HEK293 (cell line): Measurements from ENCODE around the gene IL1RAP.

Experiments
- CTCF ChIA-PET: fragments of 350-600 bp; formaldehyde crosslinking; extraction: SDS; loops from one replicate; lab custom pipeline; 2021; ENCODE audit warnings: antibody characterized with exemption; lab: Yijun Ruan, JAX
- POLR2A ChIA-PET: fragments of 300-600 bp; formaldehyde crosslinking; extraction: SDS; loops from one replicate; lab custom pipeline; 2020; ENCODE audit warnings: antibody characterized with exemption, inconsistent platforms; lab: Yijun Ruan, JAX
- H3K27ac ChIP-seq: fragments of 200-500 bp; sonication (Bioruptor generic); 2 replicates; pipeline ENCODE4 v1.5.1; 2014; ENCODE audit warnings: low read depth, low read length, control low read depth, inconsistent platforms; ENCODE audit errors: extremely low read depth
- H3K36me3 ChIP-seq, 2 experiments: fragments of 200-500 bp in 1 of 2; sonication (Bioruptor generic) in 1 of 2; 1 replicate in 1 of 2; 2 replicates in 1 of 2; pipeline ENCODE4 v1.5.1; 2014 to 2017; ENCODE audit warnings: inconsistent platforms in 2 of 2, low read length in 2 of 2; ENCODE audit not compliant: control insufficient read depth in 2 of 2, insufficient read depth in 1 of 2
- H3K4me1 ChIP-seq: fragments of 200-500 bp; sonication (Bioruptor generic); 2 replicates; pipeline ENCODE4 v1.5.1; 2014; ENCODE audit warnings: mild to moderate bottlenecking, low read length, inconsistent platforms; ENCODE audit not compliant: control insufficient read depth, insufficient read depth
- H3K4me3 ChIP-seq: 2 replicates; pipeline ENCODE4 v1.5.1; 2011; ENCODE audit warnings: low read depth, mild to moderate bottlenecking, control low read depth, low read length, moderate library complexity
- H3K9me3 ChIP-seq: fragments of 200-500 bp; sonication (Bioruptor generic); 2 replicates; pipeline ENCODE4 v1.5.1; 2014; ENCODE audit warnings: low read depth, low read length, inconsistent platforms; ENCODE audit not compliant: control insufficient read depth, insufficient read depth
- KLF16 ChIP-seq: fragments of 450-650 bp; formaldehyde crosslinking; IDR thresholded peaks from 2 replicates; pipeline ENCODE4 v1.5.1; 2017; ENCODE audit warnings: missing biosample characterization, missing genetic modification characterization
- OSR2 ChIP-seq: fragments of 450-650 bp; formaldehyde crosslinking; IDR thresholded peaks from 2 replicates; pipeline ENCODE4 v1.5.1; 2016; ENCODE audit warnings: missing biosample characterization, missing genetic modification characterization
- WT1 ChIP-seq: fragments of 450-650 bp; formaldehyde crosslinking; IDR thresholded peaks from 2 replicates; pipeline ENCODE4 v1.5.1; 2016; ENCODE audit warnings: missing biosample characterization, missing genetic modification characterization
- ZBTB1 ChIP-seq: fragments of 450-650 bp; formaldehyde crosslinking; IDR thresholded peaks from 2 replicates; pipeline ENCODE4 v1.5.1; 2016; ENCODE audit warnings: missing biosample characterization, missing genetic modification characterization
- ZNF138 ChIP-seq: fragments of 450-650 bp; formaldehyde crosslinking; IDR thresholded peaks from 2 replicates; pipeline ENCODE4 v1.5.1; 2016; ENCODE audit warnings: missing biosample characterization, missing genetic modification characterization, borderline replicate concordance
- ZNF174 ChIP-seq: fragments of 450-650 bp; formaldehyde crosslinking; IDR thresholded peaks from 2 replicates; pipeline ENCODE4 v1.5.0; 2017; ENCODE audit warnings: missing biosample characterization, mild to moderate bottlenecking, missing genetic modification characterization
- ZNF175 ChIP-seq: fragments of 450-650 bp; formaldehyde crosslinking; IDR thresholded peaks from 2 replicates; pipeline ENCODE4 v1.5.1; 2016; ENCODE audit warnings: missing biosample characterization, missing genetic modification characterization
- ZNF19 ChIP-seq: fragments of 450-650 bp; formaldehyde crosslinking; IDR thresholded peaks from 2 replicates; pipeline ENCODE4; 2016; ENCODE audit warnings: missing biosample characterization, missing genetic modification characterization, low read depth
- ZNF292 ChIP-seq: fragments of 450-650 bp; formaldehyde crosslinking; IDR thresholded peaks from 2 replicates; pipeline ENCODE4 v1.5.1; 2016; ENCODE audit warnings: low read depth, missing biosample characterization, missing genetic modification characterization, borderline replicate concordance
- ZNF391 ChIP-seq: fragments of 450-650 bp; formaldehyde crosslinking; IDR thresholded peaks from 2 replicates; pipeline ENCODE4 v1.5.1; 2016; ENCODE audit warnings: low read depth, missing biosample characterization, missing genetic modification characterization, borderline replicate concordance
- ZNF544 ChIP-seq: fragments of 450-650 bp; formaldehyde crosslinking; IDR thresholded peaks from 2 replicates; pipeline ENCODE4 v1.5.0; 2017; ENCODE audit warnings: missing biosample characterization, missing genetic modification characterization
- ZNF560 ChIP-seq: fragments of 450-650 bp; formaldehyde crosslinking; IDR thresholded peaks from 2 replicates; pipeline ENCODE4 v1.5.1; 2017; ENCODE audit warnings: missing biosample characterization, missing genetic modification characterization, borderline replicate concordance
- ZNF677 ChIP-seq: fragments of 450-650 bp; IDR thresholded peaks from 2 replicates; pipeline ENCODE4 v1.5.0; 2018; ENCODE audit warnings: missing biosample characterization, mild to moderate bottlenecking, missing genetic modification characterization, moderate library complexity
- ZNF707 ChIP-seq: fragments of 450-650 bp; formaldehyde crosslinking; IDR thresholded peaks from 2 replicates; pipeline ENCODE4 v1.5.1; 2016; ENCODE audit warnings: missing biosample characterization, missing genetic modification characterization
- ZXDB ChIP-seq: fragments of 450-650 bp; formaldehyde crosslinking; IDR thresholded peaks from 2 replicates; pipeline ENCODE4 v1.5.1; 2016; ENCODE audit warnings: missing biosample characterization, missing genetic modification characterization
- TF ChIP-seq, protein P1 (sequence below): fragments of 450-650 bp; formaldehyde crosslinking; IDR thresholded peaks from 2 replicates; pipeline ENCODE4 v1.5.1; 2017; ENCODE audit warnings: missing biosample characterization, missing genetic modification characterization
- TF ChIP-seq, protein P2 (sequence below): fragments of 450-650 bp; formaldehyde crosslinking; IDR thresholded peaks from 2 replicates; pipeline ENCODE4 v1.5.1; 2016; ENCODE audit warnings: missing biosample characterization, missing genetic modification characterization
- TF ChIP-seq, protein P3 (sequence below): fragments of 450-650 bp; formaldehyde crosslinking; conservative IDR thresholded peaks from 2 replicates; pipeline ENCODE4 v1.5.1; 2016; ENCODE audit warnings: low read depth, missing biosample characterization, missing genetic modification characterization
- TF ChIP-seq, protein P4 (sequence below): fragments of 450-650 bp; formaldehyde crosslinking; IDR thresholded peaks from 2 replicates; pipeline ENCODE4 v1.5.1; 2016; ENCODE audit warnings: missing biosample characterization, missing genetic modification characterization
- TF ChIP-seq, protein P5 (sequence below): fragments of 450-650 bp; formaldehyde crosslinking; IDR thresholded peaks from 2 replicates; pipeline ENCODE4 v1.5.1; 2017; ENCODE audit warnings: missing biosample characterization, missing genetic modification characterization
- TF ChIP-seq, protein P6 (sequence below): fragments of 450-650 bp; formaldehyde crosslinking; IDR thresholded peaks from 2 replicates; pipeline ENCODE4 v1.5.1; 2016; ENCODE audit warnings: missing biosample characterization, missing genetic modification characterization

IL1RAP gene

DNA sequence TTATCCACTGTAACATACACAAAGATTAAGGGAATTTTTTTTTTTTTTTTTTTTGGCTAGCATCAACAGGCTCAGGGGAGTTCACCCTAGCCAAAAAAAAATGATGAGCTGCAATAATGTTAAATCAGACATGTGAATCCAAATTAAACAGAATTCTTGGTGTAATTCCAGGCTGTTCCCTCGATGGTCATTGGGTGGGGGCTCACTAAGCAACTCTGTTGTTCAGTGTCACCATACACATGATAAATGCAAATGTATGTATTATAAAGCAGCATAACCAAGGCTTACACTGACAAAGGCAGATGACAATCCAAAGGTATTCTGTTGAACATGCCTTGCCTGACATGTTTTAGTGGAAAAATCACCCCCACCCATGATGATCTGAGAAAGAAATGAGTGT, 29.0 kb downstream of the IL1RAP start (continued):
- TF ChIP-seq, protein P1, sequence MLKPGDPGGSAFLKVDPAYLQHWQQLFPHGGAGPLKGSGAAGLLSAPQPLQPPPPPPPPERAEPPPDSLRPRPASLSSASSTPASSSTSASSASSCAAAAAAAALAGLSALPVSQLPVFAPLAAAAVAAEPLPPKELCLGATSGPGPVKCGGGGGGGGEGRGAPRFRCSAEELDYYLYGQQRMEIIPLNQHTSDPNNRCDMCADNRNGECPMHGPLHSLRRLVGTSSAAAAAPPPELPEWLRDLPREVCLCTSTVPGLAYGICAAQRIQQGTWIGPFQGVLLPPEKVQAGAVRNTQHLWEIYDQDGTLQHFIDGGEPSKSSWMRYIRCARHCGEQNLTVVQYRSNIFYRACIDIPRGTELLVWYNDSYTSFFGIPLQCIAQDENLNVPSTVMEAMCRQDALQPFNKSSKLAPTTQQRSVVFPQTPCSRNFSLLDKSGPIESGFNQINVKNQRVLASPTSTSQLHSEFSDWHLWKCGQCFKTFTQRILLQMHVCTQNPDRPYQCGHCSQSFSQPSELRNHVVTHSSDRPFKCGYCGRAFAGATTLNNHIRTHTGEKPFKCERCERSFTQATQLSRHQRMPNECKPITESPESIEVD: no peak

DNA sequence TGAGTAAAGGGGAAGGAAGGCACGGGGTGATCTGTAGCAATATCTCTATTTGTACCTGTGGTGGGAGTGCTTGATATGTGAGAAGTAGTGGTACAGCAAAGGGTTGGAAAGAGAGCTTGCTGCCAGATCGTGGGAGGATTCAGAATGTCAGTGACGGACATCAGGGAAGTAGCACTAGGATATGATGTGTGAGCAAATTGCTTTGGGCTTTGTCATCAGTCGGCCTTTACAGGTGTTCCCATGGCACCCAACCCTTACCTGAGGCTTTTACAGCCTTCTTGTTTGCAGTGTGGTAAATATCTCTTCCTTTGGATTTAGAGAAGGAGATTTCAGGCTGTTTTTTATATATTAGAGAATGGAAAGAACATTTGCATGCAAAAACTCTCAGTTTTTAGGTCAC, 29.8 kb downstream of the IL1RAP start:
- no peaks in the 10 kb centered on the region for H3K36me3 ChIP-seq
- ChIA-PET CTCF (interaction anchor here (0.5 kb wide), 1 partner anchor 595 kb away, joined by 3 read pairs; no protein-coding TSS in a partner anchor), POLR2A (no interaction called here)
- no peaks in the 10 kb centered on the region for H3K4me1 ChIP-seq
- H3K27ac ChIP-seq: no peak overlapping the region
- TF ChIP-seq, protein P2, sequence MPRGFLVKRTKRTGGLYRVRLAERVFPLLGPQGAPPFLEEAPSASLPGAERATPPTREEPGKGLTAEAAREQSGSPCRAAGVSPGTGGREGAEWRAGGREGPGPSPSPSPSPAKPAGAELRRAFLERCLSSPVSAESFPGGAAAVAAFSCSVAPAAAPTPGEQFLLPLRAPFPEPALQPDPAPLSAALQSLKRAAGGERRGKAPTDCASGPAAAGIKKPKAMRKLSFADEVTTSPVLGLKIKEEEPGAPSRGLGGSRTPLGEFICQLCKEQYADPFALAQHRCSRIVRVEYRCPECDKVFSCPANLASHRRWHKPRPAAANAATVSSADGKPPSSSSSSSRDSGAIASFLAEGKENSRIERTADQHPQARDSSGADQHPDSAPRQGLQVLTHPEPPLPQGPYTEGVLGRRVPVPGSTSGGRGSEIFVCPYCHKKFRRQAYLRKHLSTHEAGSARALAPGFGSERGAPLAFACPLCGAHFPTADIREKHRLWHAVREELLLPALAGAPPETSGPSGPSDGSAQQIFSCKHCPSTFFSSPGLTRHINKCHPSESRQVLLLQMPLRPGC (tag by site-specific recombination): no peak
- no peak for TF ChIP-seq ZNF544 (tag by site-specific recombination)
- TF ChIP-seq ZNF175 (tag by site-specific recombination): no peak
- TF ChIP-seq ZNF707 (tag by site-specific recombination): no peak
- no peak for TF ChIP-seq ZNF292 (tag by site-specific recombination)
- TF ChIP-seq ZNF174 (tag by site-specific recombination): no peak
- no peak overlapping the region for H3K4me3 ChIP-seq
- no peaks in the 10 kb centered on the region for H3K9me3 ChIP-seq

DNA sequence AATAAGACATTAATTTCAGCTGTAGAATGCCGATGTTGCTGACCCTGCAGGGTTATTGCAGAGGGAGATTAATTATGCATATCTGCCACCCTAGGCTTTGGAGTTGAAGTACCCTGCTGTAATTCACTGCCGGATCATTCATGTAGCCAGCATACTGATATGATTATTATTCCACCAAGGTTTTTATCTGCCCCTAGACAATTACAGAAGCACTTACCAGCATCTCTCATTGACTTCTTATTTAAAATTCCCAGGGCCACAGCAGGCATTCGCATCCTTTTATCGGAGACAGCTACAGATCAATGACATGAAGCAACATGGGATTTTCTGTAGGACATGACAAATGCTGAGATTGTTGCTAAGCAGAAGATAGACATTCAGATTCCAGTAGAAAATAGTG, 31.3 kb downstream of the IL1RAP start:
- ChIA-PET POLR2A (interaction anchor here (0.6 kb wide), 1 partner anchor 605 kb away, joined by 4 read pairs; no protein-coding TSS in a partner anchor), CTCF (interaction anchor here (0.6 kb wide), 1 partner anchor 99 kb away, joined by 3 read pairs; no protein-coding TSS in a partner anchor)
- Histone ChIP-seq H3K27ac (no peak overlapping the region), H3K36me3 (no peaks in the 10 kb centered on the region), H3K4me1 (no peaks in the 10 kb centered on the region), H3K9me3 (no peaks in the 10 kb centered on the region), H3K4me3 (no peak overlapping the region)
- TF ChIP-seq WT1 (tag by site-specific recombination): no peak
- TF ChIP-seq, protein P3, sequence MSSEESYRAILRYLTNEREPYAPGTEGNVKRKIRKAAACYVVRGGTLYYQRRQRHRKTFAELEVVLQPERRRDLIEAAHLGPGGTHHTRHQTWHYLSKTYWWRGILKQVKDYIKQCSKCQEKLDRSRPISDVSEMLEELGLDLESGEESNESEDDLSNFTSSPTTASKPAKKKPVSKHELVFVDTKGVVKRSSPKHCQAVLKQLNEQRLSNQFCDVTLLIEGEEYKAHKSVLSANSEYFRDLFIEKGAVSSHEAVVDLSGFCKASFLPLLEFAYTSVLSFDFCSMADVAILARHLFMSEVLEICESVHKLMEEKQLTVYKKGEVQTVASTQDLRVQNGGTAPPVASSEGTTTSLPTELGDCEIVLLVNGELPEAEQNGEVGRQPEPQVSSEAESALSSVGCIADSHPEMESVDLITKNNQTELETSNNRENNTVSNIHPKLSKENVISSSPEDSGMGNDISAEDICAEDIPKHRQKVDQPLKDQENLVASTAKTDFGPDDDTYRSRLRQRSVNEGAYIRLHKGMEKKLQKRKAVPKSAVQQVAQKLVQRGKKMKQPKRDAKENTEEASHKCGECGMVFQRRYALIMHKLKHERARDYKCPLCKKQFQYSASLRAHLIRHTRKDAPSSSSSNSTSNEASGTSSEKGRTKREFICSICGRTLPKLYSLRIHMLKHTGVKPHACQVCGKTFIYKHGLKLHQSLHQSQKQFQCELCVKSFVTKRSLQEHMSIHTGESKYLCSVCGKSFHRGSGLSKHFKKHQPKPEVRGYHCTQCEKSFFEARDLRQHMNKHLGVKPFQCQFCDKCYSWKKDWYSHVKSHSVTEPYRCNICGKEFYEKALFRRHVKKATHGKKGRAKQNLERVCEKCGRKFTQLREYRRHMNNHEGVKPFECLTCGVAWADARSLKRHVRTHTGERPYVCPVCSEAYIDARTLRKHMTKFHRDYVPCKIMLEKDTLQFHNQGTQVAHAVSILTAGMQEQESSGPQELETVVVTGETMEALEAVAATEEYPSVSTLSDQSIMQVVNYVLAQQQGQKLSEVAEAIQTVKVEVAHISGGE (tag by site-specific recombination): no peak
- TF ChIP-seq KLF16 (tag by site-specific recombination): no peak
- no peak for TF ChIP-seq ZXDB
- TF ChIP-seq, protein P4, sequence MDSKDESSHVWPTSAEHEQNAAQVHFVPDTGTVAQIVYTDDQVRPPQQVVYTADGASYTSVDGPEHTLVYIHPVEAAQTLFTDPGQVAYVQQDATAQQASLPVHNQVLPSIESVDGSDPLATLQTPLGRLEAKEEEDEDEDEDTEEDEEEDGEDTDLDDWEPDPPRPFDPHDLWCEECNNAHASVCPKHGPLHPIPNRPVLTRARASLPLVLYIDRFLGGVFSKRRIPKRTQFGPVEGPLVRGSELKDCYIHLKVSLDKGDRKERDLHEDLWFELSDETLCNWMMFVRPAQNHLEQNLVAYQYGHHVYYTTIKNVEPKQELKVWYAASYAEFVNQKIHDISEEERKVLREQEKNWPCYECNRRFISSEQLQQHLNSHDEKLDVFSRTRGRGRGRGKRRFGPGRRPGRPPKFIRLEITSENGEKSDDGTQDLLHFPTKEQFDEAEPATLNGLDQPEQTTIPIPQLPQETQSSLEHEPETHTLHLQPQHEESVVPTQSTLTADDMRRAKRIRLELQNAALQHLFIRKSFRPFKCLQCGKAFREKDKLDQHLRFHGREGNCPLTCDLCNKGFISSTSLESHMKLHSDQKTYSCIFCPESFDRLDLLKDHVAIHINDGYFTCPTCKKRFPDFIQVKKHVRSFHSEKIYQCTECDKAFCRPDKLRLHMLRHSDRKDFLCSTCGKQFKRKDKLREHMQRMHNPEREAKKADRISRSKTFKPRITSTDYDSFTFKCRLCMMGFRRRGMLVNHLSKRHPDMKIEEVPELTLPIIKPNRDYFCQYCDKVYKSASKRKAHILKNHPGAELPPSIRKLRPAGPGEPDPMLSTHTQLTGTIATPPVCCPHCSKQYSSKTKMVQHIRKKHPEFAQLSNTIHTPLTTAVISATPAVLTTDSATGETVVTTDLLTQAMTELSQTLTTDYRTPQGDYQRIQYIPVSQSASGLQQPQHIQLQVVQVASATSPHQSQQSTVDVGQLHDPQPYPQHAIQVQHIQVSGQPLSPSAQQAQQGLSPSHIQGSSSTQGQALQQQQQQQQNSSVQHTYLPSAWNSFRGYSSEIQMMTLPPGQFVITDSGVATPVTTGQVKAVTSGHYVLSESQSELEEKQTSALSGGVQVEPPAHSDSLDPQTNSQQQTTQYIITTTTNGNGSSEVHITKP (tag by site-specific recombination): no peak
- no peak for TF ChIP-seq ZBTB1 (tag by site-specific recombination)
- TF ChIP-seq ZNF560: no peak
- TF ChIP-seq ZNF391 (tag by site-specific recombination): no peak
- TF ChIP-seq, protein P5, sequence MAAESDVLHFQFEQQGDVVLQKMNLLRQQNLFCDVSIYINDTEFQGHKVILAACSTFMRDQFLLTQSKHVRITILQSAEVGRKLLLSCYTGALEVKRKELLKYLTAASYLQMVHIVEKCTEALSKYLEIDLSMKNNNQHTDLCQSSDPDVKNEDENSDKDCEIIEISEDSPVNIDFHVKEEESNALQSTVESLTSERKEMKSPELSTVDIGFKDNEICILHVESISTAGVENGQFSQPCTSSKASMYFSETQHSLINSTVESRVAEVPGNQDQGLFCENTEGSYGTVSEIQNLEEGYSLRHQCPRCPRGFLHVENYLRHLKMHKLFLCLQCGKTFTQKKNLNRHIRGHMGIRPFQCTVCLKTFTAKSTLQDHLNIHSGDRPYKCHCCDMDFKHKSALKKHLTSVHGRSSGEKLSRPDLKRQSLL (tag by site-specific recombination): no peak
- TF ChIP-seq ZNF138 (tag by site-specific recombination): no peak
- no peak for TF ChIP-seq ZNF19
- TF ChIP-seq ZNF677 (tag by site-specific recombination): no peak
- TF ChIP-seq OSR2 (tag by site-specific recombination): no peak
- TF ChIP-seq, protein P6, sequence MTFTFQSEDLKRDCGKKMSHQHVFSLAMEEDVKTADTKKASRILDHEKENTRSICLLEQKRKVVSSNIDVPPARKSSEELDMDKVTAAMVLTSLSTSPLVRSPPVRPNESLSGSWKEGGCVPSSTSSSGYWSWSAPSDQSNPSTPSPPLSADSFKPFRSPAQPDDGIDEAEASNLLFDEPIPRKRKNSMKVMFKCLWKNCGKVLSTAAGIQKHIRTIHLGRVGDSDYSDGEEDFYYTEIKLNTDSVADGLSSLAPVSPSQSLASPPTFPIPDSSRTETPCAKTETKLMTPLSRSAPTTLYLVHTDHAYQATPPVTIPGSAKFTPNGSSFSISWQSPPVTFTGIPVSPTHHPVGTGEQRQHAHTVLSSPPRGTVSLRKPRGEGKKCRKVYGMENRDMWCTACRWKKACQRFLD: no peak
